ENCODE data around the gene ELOB. TPM values are rescaled to one million over a fixed set of nuclear protein-coding genes. Genes with fewer than 3 reads are reported as not detected.

The ELOB gene
- total RNA-seq, 1 experiment from 2014 or later = 319 TPM

DNA sequence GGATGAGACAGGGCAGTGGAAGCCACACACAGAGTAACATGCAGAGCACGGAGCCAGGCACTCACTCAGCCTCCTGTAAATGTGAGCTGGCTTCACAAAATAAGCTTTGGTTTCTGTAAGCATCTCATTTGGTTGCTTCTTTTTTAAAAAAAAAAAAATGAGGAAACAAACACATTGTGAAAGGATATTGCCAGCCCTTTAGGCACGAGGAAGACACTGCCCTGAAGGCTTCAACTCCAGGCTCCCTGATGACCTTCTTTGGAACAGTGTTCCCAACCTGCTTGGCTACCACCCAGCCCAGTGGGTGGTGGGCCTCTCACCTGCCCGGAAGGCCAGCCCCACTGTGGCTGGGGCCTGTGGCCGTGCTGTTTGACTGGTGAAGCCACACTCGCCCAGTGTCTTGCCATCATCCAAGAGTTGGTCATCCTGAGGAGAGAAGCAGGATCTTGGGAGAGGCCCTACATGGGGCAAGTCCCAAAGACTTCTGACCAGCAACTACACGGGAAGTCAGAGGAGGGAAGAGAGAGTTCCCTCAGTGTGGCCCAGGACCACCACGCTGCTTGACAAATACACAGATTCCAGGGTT is 1.9 kb downstream of the ELOB start:
- peaks cover 4% of the 10 kb centered on the region for H3K27me3 Mint-ChIP-seq (ENCODE audit: low read depth)

More for the DNA sequence above, 1.9 kb downstream of the ELOB start:
- peak overlapping the region; percentile 96 to 99 for H3K4me3 Mint-ChIP-seq
- H3K27ac Mint-ChIP-seq = 0 out of 7 replicates have a peak overlapping the region, but pooled peaks of 1 of the 3 experiments have one; percentile 49
- no CpG with 5 or more reads among the region's 7 CpGs for WGBS (ENCODE audit: extremely low coverage, insufficient read length, low lambda C conversion rate)
- Histone ChIP-seq H3K27me3 (ENCODE audit: insufficient read depth, low read length) (no peaks in the 10 kb centered on the region), H4K91ac (ENCODE audit: insufficient read length, low read depth, low read length) (no peak overlapping the region), H3K23me2 (ENCODE audit: insufficient read length, low read depth, low read length, poor library complexity, severe bottlenecking) (peaks cover 14% of the 10 kb centered on the region), H2BK12ac (ENCODE audit: insufficient read length, low read depth, low read length) (no peak overlapping the region), H2BK20ac (ENCODE audit: low read depth, low read length, poor library complexity, severe bottlenecking) (no peak overlapping the region), H3K9ac (ENCODE audit: extremely low read depth, insufficient read length, low read length) (no peak overlapping the region), H2BK15ac (ENCODE audit: low read depth, low read length) (no peak overlapping the region), H3K9me3 (ENCODE audit: control insufficient read depth, low read depth, low read length) (no peaks in the 10 kb centered on the region), H3K56ac (ENCODE audit: insufficient read length, low read depth, low read length) (no peak overlapping the region), H3K23ac (ENCODE audit: insufficient read length, low read depth, low read length) (no peak overlapping the region), H3K4me1 (ENCODE audit: insufficient read depth, low read length) (no peaks in the 10 kb centered on the region), H2BK120ac (ENCODE audit: low read depth, low read length, poor library complexity, severe bottlenecking) (no peak overlapping the region), H3K79me1 (ENCODE audit: insufficient read depth, low read depth, low read length, poor library complexity, severe bottlenecking) (peaks cover 6% of the 10 kb centered on the region), H3K14ac (ENCODE audit: insufficient read depth, low read length) (no peak overlapping the region), H3K79me2 (ENCODE audit: insufficient read depth, low read length) (peaks cover 9% of the 10 kb centered on the region; the same call in 1 of the 2 replicates), H2AFZ (ENCODE audit: low read length) (no peak overlapping the region), H3K4ac (ENCODE audit: low read depth, low read length) (no peak overlapping the region), H4K5ac (ENCODE audit: insufficient read length, low read depth, low read length) (no peak overlapping the region), H2BK5ac (ENCODE audit: insufficient read length, low read length) (no peak overlapping the region), H3T11ph (ENCODE audit: low read length) (no peak overlapping the region), H4K8ac (replicated peaks; ENCODE audit: insufficient read length, low read depth, low read length) (no peak overlapping the region), H2AK5ac (ENCODE audit: insufficient read length, low read length) (no peak overlapping the region), H3K18ac (ENCODE audit: insufficient read length, low read depth, low read length) (no peak overlapping the region), H3K4me2 (ENCODE audit: insufficient read depth, insufficient read length, low read length) (no peak overlapping the region), H3K27ac (ENCODE audit: insufficient read length, low read depth, low read length) (no peak overlapping the region), H4K20me1 (ENCODE audit: control insufficient read depth, insufficient read depth, insufficient read length) (no peaks in the 10 kb centered on the region)
- no peak for DNase-seq
- TF ChIP-seq, protein P1, sequence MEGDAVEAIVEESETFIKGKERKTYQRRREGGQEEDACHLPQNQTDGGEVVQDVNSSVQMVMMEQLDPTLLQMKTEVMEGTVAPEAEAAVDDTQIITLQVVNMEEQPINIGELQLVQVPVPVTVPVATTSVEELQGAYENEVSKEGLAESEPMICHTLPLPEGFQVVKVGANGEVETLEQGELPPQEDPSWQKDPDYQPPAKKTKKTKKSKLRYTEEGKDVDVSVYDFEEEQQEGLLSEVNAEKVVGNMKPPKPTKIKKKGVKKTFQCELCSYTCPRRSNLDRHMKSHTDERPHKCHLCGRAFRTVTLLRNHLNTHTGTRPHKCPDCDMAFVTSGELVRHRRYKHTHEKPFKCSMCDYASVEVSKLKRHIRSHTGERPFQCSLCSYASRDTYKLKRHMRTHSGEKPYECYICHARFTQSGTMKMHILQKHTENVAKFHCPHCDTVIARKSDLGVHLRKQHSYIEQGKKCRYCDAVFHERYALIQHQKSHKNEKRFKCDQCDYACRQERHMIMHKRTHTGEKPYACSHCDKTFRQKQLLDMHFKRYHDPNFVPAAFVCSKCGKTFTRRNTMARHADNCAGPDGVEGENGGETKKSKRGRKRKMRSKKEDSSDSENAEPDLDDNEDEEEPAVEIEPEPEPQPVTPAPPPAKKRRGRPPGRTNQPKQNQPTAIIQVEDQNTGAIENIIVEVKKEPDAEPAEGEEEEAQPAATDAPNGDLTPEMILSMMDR (conservative IDR thresholded peaks at IDR 0.05) = no peak
- peaks cover 0 to 3% of the 10 kb centered on the region in 2 experiments; a peak in 3 of 5 replicates for H3K9me3 Mint-ChIP-seq
- H3K4me1 Mint-ChIP-seq = peaks cover 22 to 36% of the 10 kb centered on the region in 2 experiments
- peaks cover 23 to 65% (median 54%) of the 10 kb centered on the region in 3 experiments for H3K36me3 Mint-ChIP-seq (ENCODE audit: insufficient read depth in 1 of 3, low read depth in 3 of 3)
